MM.1S (cell line): ENCODE data around the gene PDIK1L.

Source experiments
- DNase-seq: peaks from one replicate; pipeline ENCODE4 v3.0.0-alpha.2; 2015
- H2AFZ ChIP-seq: fragments of 300-600 bp; sonication (generic); 2 replicates; pipeline ENCODE4 v1.6.0; 2016; ENCODE audit warnings: antibody characterized with exemption, low read length
- H3F3A ChIP-seq: fragments of 300-600 bp; sonication (generic); 2 replicates; pipeline ENCODE4 v1.6.1; 2016; ENCODE audit warnings: mild to moderate bottlenecking, antibody characterized with exemption, low read length, moderate library complexity, mixed read lengths; ENCODE audit not compliant: insufficient read depth
- H3K27ac ChIP-seq: fragments of 300-600 bp; sonication (generic); 2 replicates; pipeline ENCODE4 v1.5.1; 2016; ENCODE audit warnings: mild to moderate bottlenecking, low read length
- H3K27me3 ChIP-seq: fragments of 300-600 bp; sonication (generic); replicated peaks from 2 replicates; pipeline ENCODE4 v1.6.0; 2016; ENCODE audit warnings: low read length; ENCODE audit not compliant: insufficient read depth
- H3K36me3 ChIP-seq: fragments of 300-600 bp; sonication (generic); replicated peaks from 2 replicates; pipeline ENCODE4 v1.6.1; 2016; ENCODE audit warnings: mild to moderate bottlenecking, low read length, mixed read lengths; ENCODE audit not compliant: insufficient read depth
- H3K4me1 ChIP-seq: fragments of 300-600 bp; sonication (generic); 2 replicates; pipeline ENCODE4 v1.6.1; 2016; ENCODE audit warnings: low read length, mixed read lengths
- H3K4me2 ChIP-seq: fragments of 300-600 bp; sonication (generic); 2 replicates; pipeline ENCODE4 v1.6.0; 2016; ENCODE audit warnings: low read depth, low read length
- H3K4me3 ChIP-seq: fragments of 300-600 bp; sonication (generic); 2 replicates; pipeline ENCODE4 v1.5.1; 2016; ENCODE audit warnings: low read length, mixed read lengths
- H3K79me2 ChIP-seq: fragments of 300-600 bp; sonication (generic); 2 replicates; pipeline ENCODE4 v1.6.1; 2016; ENCODE audit warnings: mixed run types, low read length, mixed read lengths
- H3K9ac ChIP-seq: fragments of 300-600 bp; sonication (generic); 2 replicates; pipeline ENCODE4 v1.6.1; 2016; ENCODE audit warnings: low read length, mixed read lengths
- H3K9me2 ChIP-seq: fragments of 300-600 bp; sonication (generic); replicated peaks from 2 replicates; pipeline ENCODE4 v1.6.1; 2016; ENCODE audit warnings: mild to moderate bottlenecking, low read length, mixed read lengths; ENCODE audit not compliant: insufficient read depth
- H3K9me3 ChIP-seq: fragments of 300-600 bp; sonication (generic); replicated peaks from 2 replicates; pipeline ENCODE4 v1.6.1; 2016; ENCODE audit warnings: mild to moderate bottlenecking, low read length, mixed read lengths; ENCODE audit not compliant: insufficient read depth
- H4K20me1 ChIP-seq: fragments of 300-600 bp; sonication (generic); 2 replicates; pipeline ENCODE4 v1.6.1; 2016; ENCODE audit warnings: mild to moderate bottlenecking, low read length, moderate library complexity, mixed read lengths; ENCODE audit not compliant: insufficient read depth
- CTCF ChIP-seq: fragments of 300-600 bp; sonication (generic); IDR thresholded peaks from 2 replicates; pipeline ENCODE4 v1.5.1; 2016; ENCODE audit warnings: antibody characterized with exemption, low read length, mixed read lengths
- EZH2 ChIP-seq: fragments of 300-600 bp; sonication (generic); optimal IDR thresholded peaks from 2 replicates; pipeline ENCODE3; 2017; ENCODE audit warnings: low read depth, mild to moderate bottlenecking, antibody characterized with exemption, low read length, mixed read lengths
- EZH2phosphoT487 ChIP-seq: fragments of 300-600 bp; sonication (generic); IDR thresholded peaks from 2 replicates; pipeline ENCODE4 v1.6.1; 2018; ENCODE audit warnings: antibody characterized with exemption, low read length

PDIK1L gene

DNA sequence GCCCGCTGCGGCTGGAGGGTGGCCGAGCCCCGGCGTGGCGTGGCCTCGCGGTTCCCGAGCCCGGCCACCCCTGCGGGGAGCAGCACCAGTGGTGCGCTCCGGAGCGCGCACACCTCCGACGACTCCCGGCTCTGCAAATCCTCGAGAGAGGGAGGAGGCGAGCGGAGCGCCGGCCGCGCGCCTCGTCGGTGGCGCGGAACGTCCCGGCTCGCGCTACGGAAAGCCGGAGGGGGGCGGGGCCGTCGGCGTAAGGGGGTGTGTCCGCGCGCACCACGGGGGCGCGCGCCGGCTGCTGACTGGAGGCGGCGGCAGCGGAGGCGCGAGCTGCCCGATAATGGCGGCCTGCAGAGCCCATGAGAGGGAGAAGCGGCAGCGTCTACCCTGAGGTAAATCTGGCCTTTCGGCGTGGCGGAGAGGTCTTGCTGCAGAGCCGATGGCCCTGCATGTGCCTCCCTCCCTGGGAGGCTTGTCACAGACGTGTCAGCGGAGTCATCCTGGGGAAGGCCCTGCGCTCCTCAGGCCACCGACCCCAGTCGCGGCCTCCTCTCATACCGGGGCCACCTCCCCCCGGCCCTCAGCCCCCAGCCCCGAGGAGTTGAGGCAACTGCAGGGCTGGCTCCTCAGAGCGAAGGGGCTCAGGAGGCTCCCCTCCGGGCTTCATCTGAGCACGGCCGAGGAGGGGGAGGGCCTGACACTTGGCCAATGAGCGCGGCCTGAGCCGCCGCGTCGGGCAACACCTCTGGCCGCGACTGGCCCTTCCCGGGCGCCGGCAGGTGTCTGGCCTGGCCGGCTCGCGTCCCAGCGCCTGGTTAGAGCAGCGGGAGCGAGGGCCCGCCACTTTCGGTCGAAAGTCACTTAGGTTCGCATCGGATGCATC, at the start of gene PDIK1L:
PDIK1L (plus strand) TSS at position 295 of the 877 bp plus-strand sequence. CDS start 2,485 bp downstream, outside the sequence.
- peak within 1 kb of the TSS; percentile 97 for H3K9ac ChIP-seq
- no peaks in the 10 kb centered on the region for H3K27me3 ChIP-seq
- H3F3A ChIP-seq, result peaks cover 25% of the 10 kb centered on the region
- no peaks in the 10 kb centered on the region for H3K9me2 ChIP-seq
- no peaks in the 10 kb centered on the region for H3K9me3 ChIP-seq
- H2AFZ ChIP-seq, result peak within 1 kb of the TSS; percentile 97
- peak within 1 kb of the TSS; percentile 94 for H3K4me2 ChIP-seq
- TF ChIP-seq EZH2 (no peak), CTCF (no peak), EZH2phosphoT487 (no peak)
- peak within 1 kb of the TSS; percentile 93 for H3K27ac ChIP-seq
- peak; percentile 96 for DNase-seq
- H4K20me1 ChIP-seq, result no peaks in the 10 kb centered on the region
- peak within 1 kb of the TSS; percentile 100 for H3K4me3 ChIP-seq
- peaks cover 5% of the 10 kb centered on the region; the same call in 1 of the 2 replicates for H3K36me3 ChIP-seq
- peaks cover 25% of the 10 kb centered on the region for H3K4me1 ChIP-seq
- H3K79me2 ChIP-seq, result peaks cover 39% of the 10 kb centered on the region

DNA sequence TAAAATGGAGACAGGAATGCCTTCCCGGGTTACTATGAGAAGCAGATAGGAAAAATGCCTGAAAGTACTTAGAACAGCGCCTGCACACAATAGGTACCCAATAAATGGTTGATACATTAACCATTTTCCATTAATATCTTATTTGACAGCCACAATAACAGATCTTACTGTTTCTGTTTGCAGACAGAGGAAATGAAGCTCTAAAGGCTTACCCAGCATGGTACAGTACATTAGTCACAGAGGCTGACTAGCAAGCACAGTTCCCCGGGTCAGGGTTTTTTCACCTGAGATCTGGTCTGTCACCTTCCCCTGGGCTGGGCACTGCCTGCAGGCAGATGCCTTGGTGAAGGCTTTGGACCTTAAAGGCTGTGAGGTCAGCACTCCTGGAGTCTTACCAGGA, 47.1 kb upstream of the PDIK1L start:
- no peak for TF ChIP-seq EZH2phosphoT487
- no peak for TF ChIP-seq EZH2
- TF ChIP-seq CTCF, result no peak
- H3K9ac ChIP-seq, result no peak overlapping the region
- no peaks in the 10 kb centered on the region for H3K36me3 ChIP-seq
- no peaks in the 10 kb centered on the region for H3K79me2 ChIP-seq
- no peak overlapping the region for H3K4me2 ChIP-seq
- DNase-seq, result no peak
- H3K27ac ChIP-seq, result no peak overlapping the region
- no peaks in the 10 kb centered on the region for H4K20me1 ChIP-seq
- no peak overlapping the region for H3K4me3 ChIP-seq
- 0 out of 2 replicates have a peak, but pooled peaks cover 2% of the 10 kb centered on the region for H3K27me3 ChIP-seq
- H2AFZ ChIP-seq, result no peak overlapping the region
- H3F3A ChIP-seq, result no peaks in the 10 kb centered on the region
- no peaks in the 10 kb centered on the region for H3K9me2 ChIP-seq
- 0 out of 2 replicates have a peak, but pooled peaks cover 3% of the 10 kb centered on the region for H3K4me1 ChIP-seq
- no peaks in the 10 kb centered on the region for H3K9me3 ChIP-seq

- DNase-seq, result no peak
- no peaks in the 10 kb centered on the region for H3K4me1 ChIP-seq
- no peaks in the 10 kb centered on the region for H4K20me1 ChIP-seq
- H2AFZ ChIP-seq, result no peak overlapping the region
- no peaks in the 10 kb centered on the region for H3K36me3 ChIP-seq
- no peak overlapping the region for H3K27ac ChIP-seq
- H3K79me2 ChIP-seq, result no peaks in the 10 kb centered on the region
- H3K4me2 ChIP-seq, result no peak overlapping the region
- no peaks in the 10 kb centered on the region for H3K9me3 ChIP-seq
- TF ChIP-seq EZH2phosphoT487, result no peak
- TF ChIP-seq EZH2, result no peak
- TF ChIP-seq CTCF, result no peak
- no peak overlapping the region for H3K9ac ChIP-seq
- no peak overlapping the region for H3K4me3 ChIP-seq
- no peaks in the 10 kb centered on the region for H3F3A ChIP-seq
- H3K9me2 ChIP-seq, result no peaks in the 10 kb centered on the region
- no peaks in the 10 kb centered on the region for H3K27me3 ChIP-seq
These were observed 45.5 kb upstream of the PDIK1L start for GRCh38 chr1:26066160-26066559.
